ES-I3 (cell line): ENCODE results near the gene SDS.
A peak's percentile ranks its signal among the peaks of the same experiment; 100 is the strongest.
"Not testable (repeated sequence)": the region's sequence is repeated elsewhere in the genome, so short reads cannot be mapped to it uniquely, and the experiment has no call there.

Experiments used
- H3K36me3 ChIP-seq: 2 replicates; pipeline ENCODE4 v1.6.1; 2013; ENCODE audit warnings: mild to moderate bottlenecking, low read length, control low read depth, moderate library complexity; ENCODE audit not compliant: insufficient read depth
- H3K4me1 ChIP-seq: 2 replicates; pipeline ENCODE4 v1.6.1; 2013; ENCODE audit warnings: mild to moderate bottlenecking, control low read depth, low read length; ENCODE audit not compliant: insufficient read depth
- H3K9ac ChIP-seq: 2 replicates; pipeline ENCODE4 v1.6.1; 2013; ENCODE audit warnings: low read depth, mild to moderate bottlenecking, low read length, moderate library complexity
- H3K9me3 ChIP-seq: 2 replicates; pipeline ENCODE4 v1.6.1; 2013; ENCODE audit warnings: mild to moderate bottlenecking, low read length, moderate library complexity; ENCODE audit not compliant: control insufficient read depth, insufficient read depth

Gene SDS

GRCh38 chr12:113366827-113367226, 36.9 kb downstream of the SDS start:
- no peak overlapping the region for H3K9ac ChIP-seq
- no peaks in the 10 kb centered on the region for H3K4me1 ChIP-seq
- no peaks in the 10 kb centered on the region for H3K36me3 ChIP-seq
- no peaks in the 10 kb centered on the region for H3K9me3 ChIP-seq

DNA sequence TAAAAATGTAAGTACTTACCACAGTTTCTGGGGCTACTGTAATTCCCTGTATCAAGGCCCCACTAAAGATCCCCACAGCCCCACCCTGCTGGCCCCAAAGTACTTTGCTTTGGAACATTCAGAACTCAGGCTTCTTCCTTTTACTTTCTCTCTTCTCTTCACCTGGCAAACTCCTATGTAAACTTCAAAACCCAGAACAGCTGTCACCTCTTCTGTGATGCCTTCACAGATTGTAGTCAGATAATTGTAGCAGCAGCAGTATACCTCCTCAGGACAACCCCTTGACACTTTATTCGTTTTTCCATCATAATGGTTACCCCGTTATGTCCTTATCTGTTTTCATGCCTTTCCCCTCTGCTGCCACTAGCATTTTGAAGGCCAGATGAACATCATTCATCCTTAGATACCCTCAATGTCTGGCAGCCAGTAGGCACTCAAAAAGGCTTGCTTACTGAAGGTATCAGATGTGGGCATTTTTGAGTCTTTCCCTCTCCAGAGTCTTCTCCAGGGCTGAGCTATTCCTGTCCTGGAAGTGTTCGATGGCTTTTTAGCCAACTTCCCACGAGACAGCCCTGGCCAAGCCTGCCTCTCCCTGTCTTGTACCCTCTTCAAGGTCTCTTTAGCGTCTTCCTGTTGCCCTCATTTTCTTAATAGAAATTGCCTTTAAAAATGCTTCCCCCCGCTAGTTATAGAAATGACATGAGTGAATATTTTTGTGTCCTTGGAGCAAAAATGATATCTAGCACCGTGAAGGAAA, 37.9 kb downstream of the SDS start:
- H3K9me3 ChIP-seq, result no peaks in the 10 kb centered on the region
- H3K4me1 ChIP-seq, result no peaks in the 10 kb centered on the region
- no peak overlapping the region for H3K9ac ChIP-seq
- no peaks in the 10 kb centered on the region for H3K36me3 ChIP-seq

GRCh38 chr12:113364698-113365097, 39.0 kb downstream of the SDS start:
- Histone ChIP-seq H3K9ac (no peak overlapping the region), H3K9me3 (no peaks in the 10 kb centered on the region), H3K36me3 (no peaks in the 10 kb centered on the region), H3K4me1 (no peaks in the 10 kb centered on the region; the same call in 1 of the 2 replicates)

DNA sequence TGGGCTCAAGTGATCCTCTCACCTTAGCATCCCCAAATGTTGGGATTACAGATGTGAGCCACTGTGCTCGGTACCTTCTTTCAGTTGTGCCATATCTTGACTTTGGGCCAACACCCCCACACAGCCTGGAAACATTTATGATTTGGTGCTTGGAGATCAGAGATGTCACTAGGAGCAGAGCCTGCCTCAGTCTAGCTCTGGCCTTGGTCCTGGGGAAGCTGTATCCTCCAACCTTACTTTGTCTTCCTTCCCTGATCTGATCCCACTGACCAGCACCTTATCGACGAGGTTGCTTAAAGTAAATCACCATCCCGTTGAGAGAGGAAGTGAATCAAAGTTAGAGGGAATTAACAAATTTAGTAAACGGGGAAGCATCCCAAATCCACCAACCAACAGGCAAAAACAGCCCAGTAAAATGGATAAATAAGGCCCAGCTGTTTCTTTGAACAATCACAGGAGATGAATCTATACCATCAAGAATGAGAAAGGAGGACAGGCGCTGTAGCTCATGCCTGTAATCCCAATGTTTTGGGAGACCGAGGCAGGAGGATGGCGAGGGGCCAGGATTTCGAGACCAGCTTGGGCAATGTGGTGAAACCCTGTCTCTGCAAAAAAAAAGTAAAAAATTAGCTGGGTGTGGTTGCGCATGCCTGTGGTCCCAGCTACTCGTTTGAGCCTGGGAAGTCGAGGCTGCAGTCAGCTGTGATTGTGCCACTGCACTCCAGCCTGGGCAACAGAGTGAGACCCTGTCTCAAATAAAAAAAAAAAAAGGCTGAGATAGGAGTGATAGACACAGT, 41.9 kb downstream of the SDS start:
- no peaks in the 10 kb centered on the region for H3K9me3 ChIP-seq
- H3K9ac ChIP-seq, result no peak overlapping the region
- H3K36me3 ChIP-seq, result no peaks in the 10 kb centered on the region
- H3K4me1 ChIP-seq, result no peaks in the 10 kb centered on the region; the same call in 1 of the 2 replicates

GRCh38 chr12:113359939-113360748, 43.5 kb downstream of the SDS start:
- H3K9me3 ChIP-seq, result no peaks in the 10 kb centered on the region
- H3K9ac ChIP-seq, result no peak overlapping the region; the same call in 1 of the 2 replicates
- H3K4me1 ChIP-seq, result no peaks in the 10 kb centered on the region; the same call in 1 of the 2 replicates
- no peaks in the 10 kb centered on the region for H3K36me3 ChIP-seq

DNA sequence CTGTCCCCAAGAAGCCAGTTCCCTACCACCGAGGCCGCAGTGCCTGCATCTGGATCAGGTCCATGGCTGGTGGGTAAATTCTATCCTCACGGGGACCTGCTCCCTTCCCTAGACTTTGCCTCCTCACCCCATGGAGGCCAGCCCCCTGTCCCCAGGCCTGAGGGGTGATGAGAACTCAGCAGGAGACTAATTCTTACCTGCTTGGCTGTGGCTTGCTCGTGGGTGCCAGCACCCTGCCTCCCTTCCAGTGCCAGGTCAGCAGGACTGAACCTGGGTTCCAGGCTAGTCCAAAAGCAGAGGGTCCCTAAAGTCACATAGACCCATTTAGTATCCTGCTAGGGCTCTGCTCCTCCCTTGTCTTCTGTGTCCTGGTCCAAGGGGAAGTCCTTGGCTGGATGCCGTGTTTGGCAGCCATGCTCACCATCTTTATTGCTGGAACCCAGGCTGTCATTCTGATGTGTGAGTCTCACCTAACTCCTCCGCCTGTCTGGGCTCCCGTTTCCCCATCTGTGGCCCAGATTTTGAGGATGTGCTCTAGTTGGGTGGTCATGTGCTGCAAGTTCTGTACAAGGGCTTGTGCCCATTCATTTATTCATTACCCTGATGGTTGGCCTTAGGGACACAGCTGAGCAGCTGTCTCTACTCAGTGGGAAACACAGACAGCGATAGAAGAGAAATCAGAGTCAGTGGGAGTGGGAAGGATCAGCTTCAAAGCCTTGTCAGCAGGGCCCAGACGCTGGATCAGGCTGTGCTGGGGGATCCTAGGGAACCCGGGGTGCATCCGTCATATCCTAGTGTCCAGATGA, 44.4 kb downstream of the SDS start:
- peak overlapping the region; percentile 68; the same call in 1 of the 2 replicates for H3K9ac ChIP-seq
- H3K4me1 ChIP-seq, result no peaks in the 10 kb centered on the region; the same call in 1 of the 2 replicates
- no peaks in the 10 kb centered on the region for H3K36me3 ChIP-seq
- H3K9me3 ChIP-seq, result no peaks in the 10 kb centered on the region

- Histone ChIP-seq H3K4me1 (no peaks in the 10 kb centered on the region; the same call in 1 of the 2 replicates), H3K36me3 (no peaks in the 10 kb centered on the region), H3K9me3 (no peaks in the 10 kb centered on the region), H3K9ac (peak within 1 kb of the TSS; percentile 68)
These were observed 45.1 kb downstream of the SDS start, which contains the start of gene PLBD2 for GRCh38 chr12:113358381-113359132. Gene PLBD2 (plus strand): TSS chr12:113358587. CDS start chr12:113358601, 14 bp downstream.

DNA sequence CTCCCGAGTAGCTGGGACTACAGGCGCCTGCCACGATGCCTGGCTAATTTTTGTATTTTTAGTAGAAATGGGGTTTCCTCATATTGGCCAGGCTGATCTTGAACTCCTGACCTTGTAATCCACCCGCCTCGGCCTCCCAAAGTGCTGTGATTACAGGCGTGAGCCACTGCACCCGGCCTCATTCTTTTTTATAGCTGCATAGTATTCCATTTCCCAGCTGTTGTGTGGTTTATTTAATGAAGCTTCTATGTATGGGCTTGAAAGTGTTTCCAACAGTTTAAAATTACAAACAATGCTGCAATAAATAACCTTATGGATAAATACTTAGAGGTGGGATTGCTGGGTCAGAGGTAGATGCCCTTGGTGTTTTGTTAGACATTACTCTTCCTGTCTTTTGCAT, 49.5 kb downstream of the SDS start:
- not testable (repeated sequence) for H3K36me3 ChIP-seq, H3K4me1 ChIP-seq, H3K9me3 ChIP-seq, H3K9ac ChIP-seq

- no peaks in the 10 kb centered on the region for H3K9me3 ChIP-seq
- H3K36me3 ChIP-seq, result no peaks in the 10 kb centered on the region
- no peaks in the 10 kb centered on the region; the same call in 1 of the 2 replicates for H3K4me1 ChIP-seq
- H3K9ac ChIP-seq, result no peak overlapping the region
These were observed 52.6 kb downstream of the SDS start for GRCh38 chr12:113351089-113351488.

DNA sequence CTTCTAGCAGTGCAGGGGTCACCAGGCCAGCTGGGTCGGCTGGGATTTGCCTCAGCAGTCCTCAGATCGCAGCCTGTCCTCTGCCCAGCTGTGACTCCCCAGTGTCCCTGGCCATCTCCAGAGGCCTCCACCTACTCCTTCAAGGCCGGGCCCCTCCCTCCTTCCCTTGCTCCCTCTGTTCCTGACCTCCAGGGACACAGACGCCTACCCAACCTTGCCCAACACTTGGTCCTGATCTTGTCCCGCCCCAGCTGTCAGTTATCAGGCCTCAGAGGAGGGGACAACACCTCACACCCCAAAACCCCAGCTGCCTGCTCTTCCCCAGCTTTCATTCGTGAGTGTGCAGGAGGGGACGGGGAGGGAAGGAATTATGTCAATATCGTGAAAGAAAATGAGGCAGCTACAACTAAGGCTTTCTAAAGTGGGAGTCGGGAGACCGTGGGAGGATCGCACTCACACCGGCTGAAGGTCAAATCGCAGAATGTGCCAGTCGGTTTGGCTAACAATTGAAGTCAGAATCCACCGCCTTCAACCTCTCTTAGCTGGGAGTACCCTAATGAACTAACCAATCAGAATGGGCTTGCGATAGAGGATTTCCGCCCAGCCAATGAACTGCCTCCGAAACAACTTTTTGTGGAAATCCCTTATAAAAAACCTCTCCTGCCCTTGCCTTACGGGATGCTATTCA, 54.7 kb downstream of the SDS start:
- H3K9ac ChIP-seq, result peak overlapping the region; percentile 32; the same call in 1 of the 2 replicates
- no peaks in the 10 kb centered on the region; the same call in 1 of the 2 replicates for H3K4me1 ChIP-seq
- no peaks in the 10 kb centered on the region for H3K9me3 ChIP-seq
- H3K36me3 ChIP-seq, result no peaks in the 10 kb centered on the region

- no peak overlapping the region for H3K9ac ChIP-seq
- no peaks in the 10 kb centered on the region; the same call in 1 of the 2 replicates for H3K4me1 ChIP-seq
- no peaks in the 10 kb centered on the region for H3K36me3 ChIP-seq
- H3K9me3 ChIP-seq, result no peaks in the 10 kb centered on the region
These were observed 55.8 kb downstream of the SDS start for GRCh38 chr12:113347892-113348291.

GRCh38 chr12:113347107-113347506, 56.6 kb downstream of the SDS start:
- Histone ChIP-seq H3K4me1 (no peaks in the 10 kb centered on the region; the same call in 1 of the 2 replicates), H3K36me3 (no peaks in the 10 kb centered on the region), H3K9ac (no peak overlapping the region), H3K9me3 (no peaks in the 10 kb centered on the region)
